Nasal cavity respiratory epithelium epithelial cell of viscerocranial mucosa (primary cell): Measurements from ENCODE around the gene AJUBA. TPM values are rescaled to one million over a fixed set of nuclear protein-coding genes. Genes with fewer than 3 reads are reported as not detected.

Experiments
- total RNA-seq: library from RNA; depleted of rRNA; stranded (reverse); fragments of >200 nt; gene quantifications from 2 replicates; pipeline ENCODE4 v1.2.3, GENCODE V29; 2014

The AJUBA gene
- total RNA-seq, result 155 and 317 TPM in 2 replicates

DNA sequence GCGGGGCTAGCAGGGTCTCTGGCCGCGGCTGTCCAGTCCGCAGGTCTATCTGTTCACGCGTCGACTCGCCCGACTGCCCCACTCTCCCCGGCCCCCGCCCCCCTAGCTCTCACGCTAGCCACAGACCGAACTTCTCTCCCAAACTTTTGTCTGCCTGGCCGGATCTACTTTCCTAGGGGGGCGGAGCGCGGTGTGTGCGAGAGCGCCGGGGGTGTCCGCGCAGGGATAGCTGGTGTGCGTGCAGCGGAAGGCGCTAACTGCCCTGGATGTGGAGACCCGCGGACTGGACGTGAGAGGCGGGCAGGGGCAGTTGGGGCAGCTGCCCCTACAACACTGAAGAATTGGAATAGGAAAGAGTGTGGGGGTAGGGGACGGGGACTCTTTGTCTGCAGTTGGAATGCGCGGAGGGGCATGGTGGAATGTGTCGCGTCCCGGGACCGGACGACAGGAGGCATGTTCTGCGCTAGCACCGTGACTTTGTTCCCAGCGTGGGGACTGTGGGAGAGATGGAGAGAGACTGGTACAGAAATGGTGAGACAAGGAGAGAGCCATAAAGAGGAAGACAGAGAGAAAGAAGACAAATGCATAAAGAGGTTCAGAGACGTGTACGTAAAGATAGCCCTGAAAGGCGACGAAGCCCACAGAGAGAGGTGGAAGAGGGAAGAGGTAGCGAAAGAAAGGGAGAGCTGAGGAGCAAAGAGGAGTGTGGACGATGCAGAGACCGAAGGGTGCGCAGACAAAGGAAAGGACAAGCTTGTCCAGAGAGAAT is at the start of gene AJUBA:
AJUBA (minus strand) TSS at position 75 of the 769 bp plus-strand sequence. CDS start 285 bp downstream, outside the sequence.

GRCh38 chr14:23009939-23010726 is 27.8 kb upstream of the AJUBA start, which contains the start of gene C14orf93:
TSS of gene C14orf93 (minus strand) at chr14:23010143. CDS start at chr14:22999023, 11,120 bp downstream.

GRCh38 chr14:22929104-22929960 is 53.0 kb downstream of the AJUBA start, which contains the start of gene PRMT5:
TSS of gene PRMT5 (minus strand) at chr14:22929376. CDS start at chr14:22929361, 15 bp downstream.

Other genes starting within 250 kb of the AJUBA start
- 36.6 and 48.3 TPM in 2 replicates for gene OXA1L, start 215.9 kb downstream of the AJUBA start, total RNA-seq
- 0.34 and 1.9 TPM in 2 replicates for gene SLC7A7, start 167.1 kb downstream of the AJUBA start, total RNA-seq
- 21.1 and 29.4 TPM in 2 replicates for gene MRPL52, start 152.7 kb downstream of the AJUBA start, total RNA-seq
- gene MMP14, start 146.0 kb downstream of the AJUBA start, total RNA-seq, result 127 and 515 TPM in 2 replicates
- gene LRP10, start 110.8 kb downstream of the AJUBA start, total RNA-seq, result 58.1 and 144 TPM in 2 replicates
- under 0.01 and 0.14 TPM in 2 replicates for gene REM2, start 99.3 kb downstream of the AJUBA start, total RNA-seq
- gene RBM23, start 63.4 kb downstream of the AJUBA start, total RNA-seq, result 42.0 and 65.0 TPM in 2 replicates
- gene PRMT5, start 53.2 kb downstream of the AJUBA start, total RNA-seq, result 54.6 and 132 TPM in 2 replicates
- gene HAUS4, start 25.5 kb downstream of the AJUBA start, total RNA-seq, result 23.0 and 84.8 TPM in 2 replicates
- gene C14orf93, start 27.6 kb upstream of the AJUBA start, total RNA-seq, result 7.7 and 8.2 TPM in 2 replicates
- gene PSMB5, start 52.3 kb upstream of the AJUBA start, total RNA-seq, result 125 and 176 TPM in 2 replicates
- not detected in 2 replicates for gene PSMB11, start 59.7 kb upstream of the AJUBA start, total RNA-seq
- gene CDH24, start 75.0 kb upstream of the AJUBA start, total RNA-seq, result 2.4 and 4.0 TPM in 2 replicates
- 40.7 and 73.9 TPM in 2 replicates for gene ACIN1, start 112.6 kb upstream of the AJUBA start, total RNA-seq
- gene C14orf119, start 113.0 kb upstream of the AJUBA start, total RNA-seq, result 56.4 and 56.7 TPM in 2 replicates
- gene CIROP, start 122.4 kb upstream of the AJUBA start, total RNA-seq, result not detected in 2 replicates
- gene CEBPE, start 136.7 kb upstream of the AJUBA start, total RNA-seq, result not detected in 2 replicates
- 12.6 and 26.1 TPM in 2 replicates for gene SLC7A8, start 201.1 kb upstream of the AJUBA start, total RNA-seq